Skeletal muscle satellite cell (primary cell): ENCODE data around the gene COX6B2.

Source experiments
- H3K27me3 ChIP-seq: 2 replicates; pipeline ENCODE4 v1.7.0; 2013; ENCODE audit warnings: low read length; ENCODE audit not compliant: control insufficient read depth, insufficient read depth
- H3K36me3 ChIP-seq: 2 replicates; pipeline ENCODE4 v1.7.0; 2013; ENCODE audit warnings: mild to moderate bottlenecking, control low read depth, low read length; ENCODE audit not compliant: insufficient read depth
- H3K4me1 ChIP-seq: 2 replicates; pipeline ENCODE4 v1.7.0; 2013; ENCODE audit warnings: low read length; ENCODE audit not compliant: control insufficient read depth, insufficient read depth
- H3K4me2 ChIP-seq: 2 replicates; pipeline ENCODE4 v1.7.0; 2013; ENCODE audit warnings: mild to moderate bottlenecking, low read length
- H3K4me3 ChIP-seq: 2 replicates; pipeline ENCODE4 v1.7.0; 2013; ENCODE audit warnings: low read length
- H3K9ac ChIP-seq: 2 replicates; pipeline ENCODE4 v1.7.0; 2013; ENCODE audit warnings: mild to moderate bottlenecking, low read depth, low read length, moderate library complexity
- H3K9me3 ChIP-seq: replicated peaks from 2 replicates; pipeline ENCODE4 v1.7.0; 2013; ENCODE audit warnings: mild to moderate bottlenecking, control low read depth, low read length

Gene COX6B2

DNA sequence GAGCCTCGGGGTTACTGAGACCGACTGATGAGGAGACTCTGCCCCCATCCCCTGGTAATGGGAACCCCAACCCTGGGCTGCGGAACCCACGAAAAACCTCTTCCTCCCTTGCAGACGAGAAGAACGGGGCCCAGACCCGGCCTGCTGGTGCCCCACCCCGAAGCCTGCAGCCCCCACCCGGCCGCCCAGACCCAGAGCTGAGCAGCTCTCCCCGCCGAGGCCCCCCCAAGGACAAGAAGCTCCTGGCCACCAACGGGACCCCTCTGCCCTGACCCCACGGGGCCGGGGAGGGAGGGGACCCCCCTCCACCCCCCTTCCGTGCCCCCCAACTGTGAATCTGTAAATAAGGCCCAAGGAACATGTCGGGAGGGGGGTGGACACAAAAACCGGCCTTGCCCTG, 42.7 kb downstream of the COX6B2 start:
- Histone ChIP-seq H3K4me3 (no peak overlapping the region), H3K36me3 (peaks cover 2% of the 10 kb centered on the region), H3K9me3 (no peaks in the 10 kb centered on the region), H3K9ac (no peak overlapping the region), H3K4me1 (no peaks in the 10 kb centered on the region), H3K27me3 (no peaks in the 10 kb centered on the region), H3K4me2 (no peak overlapping the region)

DNA sequence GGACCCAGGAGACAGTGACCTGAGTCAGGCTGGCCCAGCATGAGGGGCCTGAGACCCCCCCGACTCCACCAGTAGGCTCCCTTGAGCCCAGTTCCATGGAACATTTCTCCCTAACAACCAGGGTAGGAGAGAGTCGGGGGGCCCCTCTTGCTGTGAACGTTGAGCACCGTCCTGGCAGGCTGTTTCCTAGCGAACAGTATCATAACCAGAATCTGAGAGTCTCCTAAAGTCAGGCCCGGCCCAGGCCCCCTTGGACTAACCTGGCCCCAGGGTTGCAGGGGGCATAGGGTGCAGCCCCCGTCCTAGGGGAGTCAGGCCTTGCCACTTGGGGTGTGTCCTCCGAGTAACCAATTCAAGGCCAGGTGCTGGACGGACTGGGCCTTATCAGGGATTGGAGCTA, 43.1 kb downstream of the COX6B2 start:
- Histone ChIP-seq H3K9ac (no peak overlapping the region), H3K9me3 (no peaks in the 10 kb centered on the region), H3K4me1 (no peaks in the 10 kb centered on the region), H3K4me3 (no peak overlapping the region), H3K4me2 (no peak overlapping the region), H3K27me3 (no peaks in the 10 kb centered on the region), H3K36me3 (peaks cover 3% of the 10 kb centered on the region)

DNA sequence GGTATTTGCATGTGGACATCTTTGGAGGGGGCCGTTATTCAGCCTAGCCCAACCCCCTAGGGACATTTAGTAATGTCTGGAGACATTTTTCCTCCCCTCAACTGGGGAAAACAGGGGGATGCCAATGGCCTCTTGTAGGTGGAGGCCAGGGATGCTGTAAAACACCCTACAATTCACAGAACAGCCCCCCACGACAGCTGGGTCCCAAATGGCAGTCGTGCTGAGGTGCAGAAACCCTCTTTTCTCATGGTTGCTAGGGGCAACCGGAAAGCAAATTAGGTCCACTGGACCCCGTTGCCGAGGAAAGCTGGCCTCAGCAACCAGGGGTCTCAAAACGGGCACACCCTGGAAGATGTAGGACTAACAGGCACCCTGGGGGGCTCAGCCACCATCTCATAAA, 44.0 kb downstream of the COX6B2 start:
- H3K9me3 ChIP-seq = no peaks in the 10 kb centered on the region
- H3K36me3 ChIP-seq = peaks cover 3% of the 10 kb centered on the region
- H3K27me3 ChIP-seq = no peaks in the 10 kb centered on the region
- H3K9ac ChIP-seq = no peak overlapping the region
- no peak overlapping the region for H3K4me3 ChIP-seq
- H3K4me2 ChIP-seq = no peak overlapping the region
- no peaks in the 10 kb centered on the region for H3K4me1 ChIP-seq

DNA sequence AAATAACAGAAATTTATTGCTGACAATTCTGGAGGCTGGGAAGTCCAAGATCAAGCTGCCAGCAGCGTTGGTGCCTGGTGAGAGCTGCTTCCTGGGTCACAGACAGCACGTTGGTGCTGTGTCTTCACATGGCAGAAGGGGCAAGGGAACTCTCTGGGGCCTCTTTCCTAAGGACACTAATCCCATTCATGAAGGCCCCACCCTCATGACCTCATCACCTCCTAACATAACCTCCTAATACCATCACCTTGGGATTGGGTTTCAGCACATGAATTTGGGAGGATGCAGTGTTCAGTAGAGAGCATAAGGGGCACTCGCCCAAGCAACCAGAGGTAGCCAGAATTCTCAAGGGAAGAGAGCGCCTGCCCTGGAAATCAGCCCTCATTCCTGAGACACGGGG, 45.1 kb downstream of the COX6B2 start:
- Histone ChIP-seq H3K4me2 (no peak overlapping the region), H3K9ac (no peak overlapping the region), H3K27me3 (no peaks in the 10 kb centered on the region), H3K4me3 (no peak overlapping the region), H3K9me3 (no peaks in the 10 kb centered on the region), H3K36me3 (peaks cover 3% of the 10 kb centered on the region), H3K4me1 (no peaks in the 10 kb centered on the region)

DNA sequence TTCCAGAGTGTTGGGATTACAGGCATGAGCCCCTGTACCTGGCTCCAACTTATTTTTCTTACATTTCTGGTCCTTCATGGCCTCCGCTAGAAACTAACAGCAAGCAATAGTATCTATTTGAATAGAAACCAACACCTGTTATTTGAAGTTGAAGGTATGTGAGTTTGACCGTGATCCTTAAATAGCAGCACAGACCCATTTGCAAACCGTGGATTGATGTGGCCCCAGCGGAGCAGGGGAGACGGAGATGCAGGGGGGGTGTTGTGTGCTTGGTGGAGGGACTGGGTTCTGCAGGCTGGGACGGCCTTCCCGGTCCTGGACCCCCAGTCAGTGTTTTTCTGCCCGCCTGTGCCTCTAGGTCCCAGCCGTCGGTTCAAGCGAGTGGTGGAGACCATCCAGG, 46.2 kb downstream of the COX6B2 start:
- H3K36me3 ChIP-seq = peaks cover 10% of the 10 kb centered on the region
- no peak overlapping the region for H3K4me2 ChIP-seq
- no peaks in the 10 kb centered on the region for H3K27me3 ChIP-seq
- H3K9me3 ChIP-seq = no peaks in the 10 kb centered on the region
- H3K4me3 ChIP-seq = no peak overlapping the region
- H3K4me1 ChIP-seq = no peaks in the 10 kb centered on the region
- H3K9ac ChIP-seq = no peak overlapping the region

DNA sequence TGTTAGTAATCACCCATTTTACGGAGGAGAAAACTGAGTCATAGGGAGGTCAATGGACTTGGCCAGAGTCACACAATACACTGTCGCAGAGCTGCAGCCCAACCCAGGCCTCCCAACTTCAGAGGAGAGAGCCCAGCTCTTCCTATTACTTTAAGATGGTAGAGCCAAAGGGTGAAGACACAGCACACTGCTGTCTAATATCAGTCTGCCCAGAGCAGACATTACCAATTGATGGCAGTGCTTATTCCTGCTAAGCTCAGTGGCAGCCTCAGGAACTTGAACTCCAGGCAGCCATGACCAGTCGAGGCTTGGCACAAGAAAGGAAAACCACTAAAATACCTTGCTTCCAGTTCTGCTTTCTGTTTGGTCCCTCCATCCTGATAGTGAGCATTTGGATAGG, 47.8 kb downstream of the COX6B2 start:
- Histone ChIP-seq H3K27me3 (no peaks in the 10 kb centered on the region), H3K4me1 (peaks cover 4% of the 10 kb centered on the region), H3K4me3 (no peak overlapping the region), H3K36me3 (peaks cover 10% of the 10 kb centered on the region), H3K9me3 (no peaks in the 10 kb centered on the region), H3K4me2 (no peak overlapping the region), H3K9ac (no peak overlapping the region)

GRCh38 chr19:55305983-55306562, 48.4 kb downstream of the COX6B2 start:
- Histone ChIP-seq H3K4me1 (peaks cover 9% of the 10 kb centered on the region), H3K36me3 (peaks cover 10% of the 10 kb centered on the region), H3K4me3 (no peak overlapping the region), H3K27me3 (no peaks in the 10 kb centered on the region), H3K9ac (no peak overlapping the region), H3K4me2 (no peak overlapping the region), H3K9me3 (no peaks in the 10 kb centered on the region)

DNA sequence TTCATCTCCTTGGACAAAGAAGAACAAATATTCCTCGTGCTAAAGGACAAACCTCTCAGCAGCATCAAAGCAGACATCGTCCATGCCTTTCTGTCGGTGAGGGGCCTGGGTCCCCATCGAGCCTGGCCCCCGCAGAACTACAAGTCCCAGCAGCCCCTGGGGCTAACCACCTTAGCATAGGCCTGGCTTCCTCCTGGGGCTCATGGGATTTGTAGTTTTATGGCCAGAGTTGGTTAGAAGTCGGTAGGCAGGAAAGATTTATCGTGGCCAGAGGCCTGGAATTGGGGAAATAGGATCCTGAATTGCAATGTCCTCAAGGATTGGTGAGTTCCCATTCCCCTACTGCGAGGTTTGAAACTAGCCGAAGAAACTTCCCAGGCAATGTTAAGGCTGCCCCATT, 49.0 kb downstream of the COX6B2 start:
- no peak overlapping the region for H3K9ac ChIP-seq
- peaks cover 9% of the 10 kb centered on the region for H3K4me1 ChIP-seq
- no peaks in the 10 kb centered on the region for H3K9me3 ChIP-seq
- peaks cover 10% of the 10 kb centered on the region for H3K36me3 ChIP-seq
- H3K27me3 ChIP-seq = no peaks in the 10 kb centered on the region
- H3K4me3 ChIP-seq = no peak overlapping the region
- H3K4me2 ChIP-seq = no peak overlapping the region

- Histone ChIP-seq H3K4me1 (peaks cover 9% of the 10 kb centered on the region), H3K36me3 (peaks cover 10% of the 10 kb centered on the region), H3K9me3 (no peaks in the 10 kb centered on the region), H3K4me3 (no peak overlapping the region), H3K9ac (no peak overlapping the region), H3K4me2 (no peak overlapping the region), H3K27me3 (no peaks in the 10 kb centered on the region)
These were observed 49.5 kb downstream of the COX6B2 start for GRCh38 chr19:55304980-55305379.

DNA sequence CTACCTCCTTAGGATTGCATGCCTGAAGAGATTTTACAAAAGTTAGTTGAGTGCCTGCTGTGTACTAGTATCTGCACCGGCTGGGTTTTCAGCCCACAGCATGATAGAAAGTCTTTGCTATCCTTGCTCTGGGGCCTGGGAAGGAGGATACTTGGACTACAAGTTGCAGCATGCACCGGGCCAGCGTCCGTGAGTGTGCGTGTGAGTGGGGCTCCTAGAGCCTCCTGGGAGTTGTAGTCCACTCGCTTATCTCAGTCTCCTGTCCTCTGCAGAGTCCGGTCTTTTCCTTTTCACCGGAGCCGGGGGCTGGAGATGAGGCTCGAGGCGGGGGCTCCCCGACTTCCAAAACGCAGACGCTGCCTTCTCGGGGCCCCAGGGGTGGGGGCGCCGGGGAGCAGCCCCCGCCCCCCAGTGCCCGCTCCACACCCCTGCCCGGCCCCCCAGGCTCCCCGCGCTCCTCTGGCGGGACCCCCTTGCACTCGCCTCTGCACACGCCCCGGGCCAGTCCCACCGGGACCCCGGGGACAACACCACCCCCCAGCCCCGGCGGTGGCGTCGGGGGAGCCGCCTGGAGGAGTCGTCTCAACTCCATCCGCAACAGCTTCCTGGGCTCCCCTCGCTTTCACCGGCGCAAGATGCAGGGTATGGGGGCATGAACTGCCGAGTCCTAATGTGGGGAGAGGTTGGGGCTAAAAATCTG, 50.1 kb downstream of the COX6B2 start:
- Histone ChIP-seq H3K36me3 (peaks cover 10% of the 10 kb centered on the region), H3K9ac (no peak overlapping the region)

GRCh38 chr19:55303477-55303876, 51.0 kb downstream of the COX6B2 start:
- H3K9ac ChIP-seq = no peak overlapping the region
- no peak overlapping the region for H3K4me2 ChIP-seq
- H3K9me3 ChIP-seq = no peaks in the 10 kb centered on the region
- no peaks in the 10 kb centered on the region for H3K27me3 ChIP-seq
- peaks cover 9% of the 10 kb centered on the region for H3K4me1 ChIP-seq
- peaks cover 10% of the 10 kb centered on the region for H3K36me3 ChIP-seq
- no peak overlapping the region for H3K4me3 ChIP-seq

More for the DNA sequence above, 50.1 kb downstream of the COX6B2 start:
- H3K27me3 ChIP-seq = no peaks in the 10 kb centered on the region
- peaks cover 9% of the 10 kb centered on the region for H3K4me1 ChIP-seq
- no peaks in the 10 kb centered on the region for H3K9me3 ChIP-seq
- no peak overlapping the region for H3K4me2 ChIP-seq
- no peak overlapping the region for H3K4me3 ChIP-seq

GRCh38 chr19:55302318-55302703, 52.2 kb downstream of the COX6B2 start:
- peak overlapping the region; percentile 73 for H3K4me3 ChIP-seq
- peak overlapping the region; percentile 80 for H3K9ac ChIP-seq
- H3K9me3 ChIP-seq = no peaks in the 10 kb centered on the region
- no peaks in the 10 kb centered on the region for H3K27me3 ChIP-seq
- peaks cover 10% of the 10 kb centered on the region for H3K36me3 ChIP-seq
- peak overlapping the region; percentile 92 for H3K4me2 ChIP-seq
- peaks cover 9% of the 10 kb centered on the region for H3K4me1 ChIP-seq
